Loucy (cell line): Measurements from ENCODE around the gene SLC10A7.

ENCODE experiments used
- H2AFZ ChIP-seq: fragments of 200-600 bp; sonication (generic); 2 replicates; pipeline ENCODE4 v1.6.0; 2016; ENCODE audit warnings: antibody characterized with exemption, mild to moderate bottlenecking, low read length, moderate library complexity
- H3F3A ChIP-seq: fragments of 200-600 bp; 2 replicates; pipeline ENCODE4 v1.6.0; 2016; ENCODE audit warnings: antibody characterized with exemption, low read depth, mild to moderate bottlenecking
- H3K27me3 ChIP-seq: fragments of 200-600 bp; sonication (generic); 2 replicates; pipeline ENCODE4 v1.6.1; 2014; ENCODE audit warnings: low read length, mild to moderate bottlenecking; ENCODE audit not compliant: insufficient read depth, poor library complexity, severe bottlenecking
- H3K36me3 ChIP-seq: fragments of 200-600 bp; sonication (generic); 2 replicates; pipeline ENCODE4 v1.6.1; 2016; ENCODE audit warnings: low read length; ENCODE audit not compliant: insufficient read depth
- H3K4me1 ChIP-seq: fragments of 200-600 bp; sonication (generic); 2 replicates; pipeline ENCODE4 v1.5.1; 2014; ENCODE audit warnings: low read length, mild to moderate bottlenecking; ENCODE audit not compliant: insufficient read depth, poor library complexity, severe bottlenecking
- H3K4me2 ChIP-seq: fragments of 200-600 bp; sonication (generic); 2 replicates; pipeline ENCODE4 v1.6.0; 2014; ENCODE audit warnings: antibody characterized with exemption, low read length, low read depth, mild to moderate bottlenecking; ENCODE audit not compliant: poor library complexity, severe bottlenecking
- H3K4me3 ChIP-seq: fragments of 200-600 bp; sonication (generic); 2 replicates; pipeline ENCODE4 v1.5.1; 2014; ENCODE audit warnings: low read length, mild to moderate bottlenecking, mixed read lengths; ENCODE audit not compliant: poor library complexity, severe bottlenecking
- H3K79me2 ChIP-seq: fragments of 200-600 bp; sonication (generic); 2 replicates; pipeline ENCODE4 v1.6.1; 2014; ENCODE audit warnings: low read length; ENCODE audit not compliant: insufficient read depth
- H3K9ac ChIP-seq: fragments of 200-600 bp; sonication (generic); 2 replicates; pipeline ENCODE4 v1.6.0; 2014; ENCODE audit warnings: mild to moderate bottlenecking, low read depth, low read length, moderate library complexity; ENCODE audit not compliant: poor library complexity, severe bottlenecking
- H3K9me2 ChIP-seq: fragments of 200-600 bp; sonication (generic); replicated peaks from 2 replicates; pipeline ENCODE4 v1.6.1; 2016; ENCODE audit warnings: low read depth, low read length, mixed read lengths
- H3K9me3 ChIP-seq: fragments of 200-600 bp; sonication (generic); 2 replicates; pipeline ENCODE4 v1.6.1; 2014; ENCODE audit warnings: mild to moderate bottlenecking, antibody characterized with exemption, low read length, low read depth; ENCODE audit not compliant: insufficient read depth
- H4K20me1 ChIP-seq: fragments of 200-600 bp; sonication (generic); 2 replicates; pipeline ENCODE4 v1.6.0; 2014; ENCODE audit warnings: antibody characterized with exemption, low read length, mild to moderate bottlenecking; ENCODE audit not compliant: insufficient read depth, poor library complexity, severe bottlenecking
- CTCF ChIP-seq: fragments of 200-600 bp; sonication (generic); conservative IDR thresholded peaks from 2 replicates; pipeline ENCODE4 v1.5.1; 2014; ENCODE audit warnings: mild to moderate bottlenecking, antibody characterized with exemption, low read length
- EZH2phosphoT487 ChIP-seq: fragments of 200-600 bp; IDR thresholded peaks from 2 replicates; pipeline ENCODE4 v1.6.1; 2018; ENCODE audit warnings: antibody characterized with exemption, mild to moderate bottlenecking, moderate library complexity, borderline replicate concordance

SLC10A7 gene

DNA sequence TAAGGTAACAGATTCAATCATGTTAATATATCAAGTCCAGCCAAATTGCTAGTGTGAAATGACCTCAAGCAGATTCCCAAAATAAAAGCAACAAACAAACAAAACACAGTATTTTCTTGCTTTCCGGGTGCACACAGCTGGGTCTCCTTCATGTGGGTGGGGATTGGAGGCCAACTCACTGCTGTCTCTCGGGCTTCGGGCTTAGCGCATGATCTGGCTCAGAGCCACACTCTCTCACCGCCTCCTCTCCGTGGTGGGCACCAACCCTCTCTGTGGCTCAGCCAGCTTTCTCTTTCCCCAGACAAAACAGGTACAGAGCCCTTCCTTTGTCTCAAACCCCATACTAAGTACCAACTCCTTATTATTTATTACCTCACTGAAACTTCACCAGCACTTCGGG, 310.3 kb downstream of the SLC10A7 start:
- no peaks in the 10 kb centered on the region for H3K9me2 ChIP-seq
- H3K4me1 ChIP-seq, result no peaks in the 10 kb centered on the region
- TF ChIP-seq CTCF (no peak), EZH2phosphoT487 (no peak)
- no peaks in the 10 kb centered on the region for H4K20me1 ChIP-seq
- H2AFZ ChIP-seq, result no peak overlapping the region
- no peak overlapping the region for H3K9ac ChIP-seq
- H3F3A ChIP-seq, result no peaks in the 10 kb centered on the region
- no peaks in the 10 kb centered on the region for H3K36me3 ChIP-seq
- no peaks in the 10 kb centered on the region for H3K9me3 ChIP-seq
- H3K27me3 ChIP-seq, result no peaks in the 10 kb centered on the region
- no peak overlapping the region for H3K4me3 ChIP-seq
- no peaks in the 10 kb centered on the region for H3K79me2 ChIP-seq
- H3K4me2 ChIP-seq, result no peak overlapping the region

DNA sequence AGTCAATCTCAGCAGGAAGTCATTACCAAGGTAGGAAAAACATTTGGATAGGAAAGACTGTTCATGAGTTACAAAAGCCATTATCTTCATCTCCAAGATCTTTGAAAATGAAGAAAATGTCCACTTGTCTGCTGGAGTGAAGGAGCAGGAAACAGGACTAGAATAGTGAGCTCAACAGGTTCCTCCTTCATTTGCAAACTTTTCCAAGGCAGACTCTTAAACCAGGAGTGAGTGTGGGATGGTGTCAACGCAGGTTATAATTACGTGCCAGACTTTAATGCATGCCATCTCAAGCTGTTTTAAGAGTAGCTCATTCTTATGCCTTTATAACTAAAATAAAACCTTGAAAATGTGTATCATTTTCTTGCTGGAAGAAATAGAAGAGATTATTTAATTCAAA, 310.9 kb downstream of the SLC10A7 start:
- no peaks in the 10 kb centered on the region for H3K79me2 ChIP-seq
- H3F3A ChIP-seq, result no peaks in the 10 kb centered on the region
- no peak overlapping the region for H3K4me2 ChIP-seq
- TF ChIP-seq EZH2phosphoT487, result no peak
- no peaks in the 10 kb centered on the region for H3K9me2 ChIP-seq
- no peaks in the 10 kb centered on the region for H3K4me1 ChIP-seq
- H3K9me3 ChIP-seq, result no peaks in the 10 kb centered on the region
- no peaks in the 10 kb centered on the region for H3K36me3 ChIP-seq
- no peaks in the 10 kb centered on the region for H4K20me1 ChIP-seq
- no peak overlapping the region for H3K4me3 ChIP-seq
- no peak overlapping the region for H2AFZ ChIP-seq
- no peaks in the 10 kb centered on the region for H3K27me3 ChIP-seq
- no peak overlapping the region for H3K9ac ChIP-seq

DNA sequence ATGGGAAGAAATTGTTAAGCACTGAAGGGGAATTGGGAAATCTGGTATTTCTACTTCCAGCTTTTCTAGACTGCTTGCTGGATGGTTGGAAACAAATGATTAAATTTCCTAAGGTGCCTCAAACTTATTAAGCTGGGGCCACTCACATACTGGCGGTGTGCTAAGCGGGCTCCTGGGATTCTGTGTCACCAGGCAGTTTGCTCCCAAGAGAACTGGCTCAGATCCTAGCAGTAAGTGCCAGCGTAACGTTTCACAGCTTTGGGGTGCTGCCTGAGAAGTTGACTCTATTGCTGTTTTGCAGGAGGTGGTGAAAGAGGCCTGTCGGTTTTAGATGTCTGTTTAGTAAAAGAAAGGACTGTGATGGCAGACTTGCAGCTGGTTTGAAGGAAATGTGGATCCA, 314.3 kb downstream of the SLC10A7 start:
- peaks cover 4% of the 10 kb centered on the region for H3K4me1 ChIP-seq
- H3K36me3 ChIP-seq, result no peaks in the 10 kb centered on the region
- H2AFZ ChIP-seq, result no peak overlapping the region
- H3K27me3 ChIP-seq, result no peaks in the 10 kb centered on the region
- no peak overlapping the region for H3K9ac ChIP-seq
- no peak overlapping the region for H3K4me2 ChIP-seq
- H3K9me3 ChIP-seq, result no peaks in the 10 kb centered on the region
- H3F3A ChIP-seq, result no peaks in the 10 kb centered on the region
- H3K79me2 ChIP-seq, result no peaks in the 10 kb centered on the region
- H3K4me3 ChIP-seq, result no peak overlapping the region
- H3K9me2 ChIP-seq, result no peaks in the 10 kb centered on the region
- no peaks in the 10 kb centered on the region for H4K20me1 ChIP-seq
- TF ChIP-seq EZH2phosphoT487 (no peak), CTCF (no peak)
